Tibial artery (tissue), 4 donors: Measurements from ENCODE around the gene ART1.

ENCODE experiments used
- DNase-seq, 2 donors: peaks; one replicate each; pipeline ENCODE4 v3.0.0-alpha.2; 2019
- H3K27ac ChIP-seq, 2 donors: fragments of 200-600 bp; sonication (generic) in 1 of 2; 1 replicate in 1 of 2; 2 replicates in 1 of 2; pipeline ENCODE4 v1.5.1; 2018 to 2019; ENCODE audit warnings: mild to moderate bottlenecking in 1 of 2
- H3K27me3 ChIP-seq, 2 donors: fragments of 200-600 bp; sonication (generic) in 1 of 2; one replicate each; pipeline versions ENCODE4 v1.5.1 to v1.6.0; 2016 to 2019
- H3K36me3 ChIP-seq, 3 donors: fragments of 200-600 bp; sonication (generic) in 2 of 3; one replicate each; pipeline ENCODE4 v1.5.1; 2016 to 2019; ENCODE audit warnings: mild to moderate bottlenecking in 2 of 3
- H3K4me1 ChIP-seq, 4 donors: fragments of 200-600 bp; sonication (generic) in 2 of 4; 1 replicate in 3 of 4; 2 replicates in 1 of 4; pipeline ENCODE4 v1.5.1; 2016 to 2019
- H3K4me3 ChIP-seq, 2 donors: fragments of 200-600 bp; sonication (generic) in 1 of 2; 1 replicate in 1 of 2; 2 replicates in 1 of 2; pipeline ENCODE4 v1.5.1; 2018 to 2019; ENCODE audit warnings: mild to moderate bottlenecking in 2 of 2
- H3K9me3 ChIP-seq, 3 donors: fragments of 200-600 bp; sonication (generic) in 1 of 3; one replicate each; pipeline ENCODE4 v1.5.1; 2016 to 2019
- intact Hi-C: fragments of 100-400 bp; cut with DNase I; formaldehyde crosslinking; loops from one replicate; pipeline ENCODE4 v1.15.0; 2023; ENCODE audit warnings: low total_unique reads
- TF ChIP-seq, protein P1 (sequence below), 2 experiments: fragments of 200-600 bp in 1 of 2; fragments of 450-650 bp in 1 of 2; IDR thresholded peaks; one replicate each; pipeline ENCODE4 v1.5.1; 2017 to 2019; ENCODE audit warnings: antibody characterized with exemption in 2 of 2, mild to moderate bottlenecking in 1 of 2, moderate library complexity in 1 of 2

The ART1 gene

DNA sequence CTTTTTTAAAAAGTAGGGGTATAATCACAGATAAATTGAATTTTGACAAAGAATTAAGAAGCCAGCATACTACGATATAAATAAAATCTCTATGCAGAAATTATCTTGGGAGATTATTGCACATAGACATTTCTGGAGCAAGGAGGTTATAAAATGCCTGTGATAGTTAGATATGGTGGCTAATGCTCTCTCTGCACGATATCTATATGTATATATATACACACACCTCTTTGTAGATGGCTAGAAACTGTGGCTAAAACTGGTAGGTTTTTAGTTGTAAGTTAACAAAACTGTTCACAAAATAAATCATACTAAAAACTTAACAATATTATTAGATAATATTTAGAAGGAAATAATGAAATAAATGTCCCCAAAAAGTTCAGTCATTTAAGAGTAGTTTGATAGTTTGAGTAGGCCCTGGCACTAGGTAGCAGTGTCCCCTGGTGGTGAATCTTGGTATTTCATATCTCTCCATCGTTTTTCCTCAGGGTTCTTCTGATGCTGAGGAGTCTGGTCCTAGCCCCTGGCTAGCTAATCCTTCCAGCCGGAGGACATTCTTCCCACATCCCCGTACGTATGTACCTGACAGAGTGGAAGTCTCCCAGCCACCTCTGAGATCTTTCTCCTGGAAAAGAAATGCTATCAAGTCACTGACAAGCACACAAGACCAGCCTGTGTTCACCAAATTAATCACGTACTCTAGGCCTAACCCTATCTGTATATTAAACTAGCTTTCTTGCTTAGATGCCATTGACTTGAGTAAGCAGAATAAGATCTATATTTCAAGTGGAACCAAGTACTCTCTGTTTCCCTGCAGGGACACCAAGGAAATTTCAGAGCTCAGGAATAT is 35.3 kb upstream of the ART1 start:
- H3K4me1 ChIP-seq: no peaks in the 10 kb centered on the region
- TF ChIP-seq, protein P1, sequence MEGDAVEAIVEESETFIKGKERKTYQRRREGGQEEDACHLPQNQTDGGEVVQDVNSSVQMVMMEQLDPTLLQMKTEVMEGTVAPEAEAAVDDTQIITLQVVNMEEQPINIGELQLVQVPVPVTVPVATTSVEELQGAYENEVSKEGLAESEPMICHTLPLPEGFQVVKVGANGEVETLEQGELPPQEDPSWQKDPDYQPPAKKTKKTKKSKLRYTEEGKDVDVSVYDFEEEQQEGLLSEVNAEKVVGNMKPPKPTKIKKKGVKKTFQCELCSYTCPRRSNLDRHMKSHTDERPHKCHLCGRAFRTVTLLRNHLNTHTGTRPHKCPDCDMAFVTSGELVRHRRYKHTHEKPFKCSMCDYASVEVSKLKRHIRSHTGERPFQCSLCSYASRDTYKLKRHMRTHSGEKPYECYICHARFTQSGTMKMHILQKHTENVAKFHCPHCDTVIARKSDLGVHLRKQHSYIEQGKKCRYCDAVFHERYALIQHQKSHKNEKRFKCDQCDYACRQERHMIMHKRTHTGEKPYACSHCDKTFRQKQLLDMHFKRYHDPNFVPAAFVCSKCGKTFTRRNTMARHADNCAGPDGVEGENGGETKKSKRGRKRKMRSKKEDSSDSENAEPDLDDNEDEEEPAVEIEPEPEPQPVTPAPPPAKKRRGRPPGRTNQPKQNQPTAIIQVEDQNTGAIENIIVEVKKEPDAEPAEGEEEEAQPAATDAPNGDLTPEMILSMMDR (IDR thresholded peaks at IDR 0.05): peak; percentile 54 to 76
- intact Hi-C loops: no loop called here
- H3K4me3 ChIP-seq: no peak overlapping the region
- DNase-seq: no peak
- H3K27me3 ChIP-seq: no peaks in the 10 kb centered on the region
- no peak overlapping the region for H3K27ac ChIP-seq
- H3K36me3 ChIP-seq: no peaks in the 10 kb centered on the region
- H3K9me3 ChIP-seq: no peaks in the 10 kb centered on the region

DNA sequence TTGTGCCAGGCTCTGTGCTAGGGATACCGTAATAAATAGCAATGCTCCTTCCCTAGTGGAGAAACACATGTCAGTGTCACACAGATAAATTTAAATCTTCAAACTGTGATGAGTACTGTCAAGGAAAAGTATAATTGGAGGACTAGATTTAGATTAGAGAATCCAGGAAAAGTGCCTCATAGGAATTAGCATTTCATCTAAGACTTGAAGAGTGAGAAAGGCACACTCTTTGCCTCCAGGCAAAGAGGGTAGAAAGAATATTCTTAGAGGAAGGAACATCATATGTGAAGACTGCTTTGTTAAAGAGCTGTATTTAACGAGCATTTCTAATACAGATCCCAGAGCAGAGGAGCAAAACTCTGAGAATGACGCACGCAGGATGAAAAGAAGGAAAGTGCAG is 34.1 kb upstream of the ART1 start:
- H3K36me3 ChIP-seq: no peaks in the 10 kb centered on the region
- no peak for DNase-seq
- H3K9me3 ChIP-seq: no peaks in the 10 kb centered on the region
- H3K4me1 ChIP-seq: no peaks in the 10 kb centered on the region
- intact Hi-C loops: no loop called here
- H3K4me3 ChIP-seq: no peak overlapping the region
- TF ChIP-seq, protein P1 (IDR thresholded peaks at IDR 0.05): no peak
- H3K27me3 ChIP-seq: peaks cover 0 to 4% of the 10 kb centered on the region in 2 donors
- H3K27ac ChIP-seq: no peak overlapping the region

DNA sequence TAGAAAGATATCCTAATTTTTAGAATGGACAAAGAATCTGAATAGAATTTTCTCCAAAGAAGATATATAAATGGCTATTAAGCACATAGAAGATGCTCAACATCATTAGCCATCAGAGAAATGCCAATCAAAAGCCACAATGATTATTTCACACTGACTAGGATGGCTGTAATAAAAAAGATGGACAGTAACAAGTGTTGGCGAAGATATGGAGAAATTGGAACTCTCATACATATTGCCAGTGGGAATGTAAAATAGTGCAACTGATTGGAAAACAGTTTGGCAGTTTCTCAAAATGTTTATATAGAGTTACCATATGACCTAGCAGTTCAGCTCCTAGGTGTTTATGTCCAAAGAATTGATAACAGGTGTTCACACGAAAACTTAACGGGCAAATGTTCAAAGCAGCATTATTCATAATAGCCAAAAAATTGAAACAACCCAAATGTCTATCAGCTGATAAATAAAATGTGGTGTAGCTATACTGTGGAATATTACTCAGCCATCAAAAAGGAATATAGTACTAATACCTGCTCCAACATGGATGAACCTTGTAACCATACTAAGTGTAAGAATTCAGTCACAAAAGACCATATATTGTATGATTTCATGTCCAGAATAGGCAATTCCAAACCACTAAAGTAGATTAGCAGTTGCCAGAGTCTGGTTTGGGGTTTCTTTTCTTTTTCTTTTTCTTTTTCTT is 32.8 kb upstream of the ART1 start:
- TF ChIP-seq, protein P1 (IDR thresholded peaks at IDR 0.05): no peak
- H3K36me3 ChIP-seq: no peaks in the 10 kb centered on the region
- H3K27me3 ChIP-seq: peaks cover 0 to 7% of the 10 kb centered on the region in 2 donors
- no peak for DNase-seq
- intact Hi-C loops: no loop called here
- H3K9me3 ChIP-seq: no peaks in the 10 kb centered on the region
- no peaks in the 10 kb centered on the region for H3K4me1 ChIP-seq
- H3K27ac ChIP-seq: no peak overlapping the region
- H3K4me3 ChIP-seq: no peak overlapping the region

DNA sequence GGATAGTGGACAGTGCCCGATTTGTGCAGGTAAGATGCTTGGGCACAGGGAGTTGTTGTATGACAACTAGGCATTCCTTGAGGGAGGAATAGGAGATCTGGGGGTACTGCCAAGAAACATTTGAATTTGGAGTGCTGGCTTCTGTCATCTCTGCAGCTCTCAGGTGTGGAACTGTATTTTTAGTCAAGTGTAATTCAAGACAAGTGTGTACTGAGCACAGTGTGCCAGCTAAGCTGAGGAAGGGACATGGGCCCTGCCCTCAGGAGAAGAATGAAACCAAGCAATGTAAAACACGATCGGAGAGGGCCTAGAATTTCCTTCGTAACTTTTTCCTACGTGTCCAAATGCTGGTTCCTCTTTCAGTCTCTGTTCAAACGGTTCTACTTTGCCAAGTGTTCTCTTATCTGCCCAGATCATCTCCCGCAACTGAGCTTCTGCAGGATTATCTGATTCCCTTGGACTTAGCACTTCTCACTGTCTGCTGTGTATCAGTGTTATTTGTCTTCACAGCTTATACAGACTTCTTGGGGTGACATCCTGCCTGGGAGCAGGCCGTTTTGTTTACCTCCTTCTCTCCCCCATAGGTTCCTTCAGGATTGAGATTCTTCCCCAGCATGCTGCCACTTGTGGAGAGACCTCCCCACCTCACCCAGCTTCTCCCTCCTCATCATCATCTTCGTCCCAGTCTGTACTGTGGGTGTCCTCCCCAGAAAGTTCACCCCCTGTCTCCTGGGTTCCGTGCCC is 30.8 kb upstream of the ART1 start:
- no peaks in the 10 kb centered on the region for H3K4me1 ChIP-seq
- H3K36me3 ChIP-seq: no peaks in the 10 kb centered on the region
- H3K27me3 ChIP-seq: peaks cover 0 to 7% of the 10 kb centered on the region in 2 donors
- no peak overlapping the region for H3K27ac ChIP-seq
- TF ChIP-seq, protein P1 (IDR thresholded peaks at IDR 0.05): no peak
- intact Hi-C loops: no loop called here
- H3K9me3 ChIP-seq: no peaks in the 10 kb centered on the region
- DNase-seq: no peak
- H3K4me3 ChIP-seq: no peak overlapping the region

DNA sequence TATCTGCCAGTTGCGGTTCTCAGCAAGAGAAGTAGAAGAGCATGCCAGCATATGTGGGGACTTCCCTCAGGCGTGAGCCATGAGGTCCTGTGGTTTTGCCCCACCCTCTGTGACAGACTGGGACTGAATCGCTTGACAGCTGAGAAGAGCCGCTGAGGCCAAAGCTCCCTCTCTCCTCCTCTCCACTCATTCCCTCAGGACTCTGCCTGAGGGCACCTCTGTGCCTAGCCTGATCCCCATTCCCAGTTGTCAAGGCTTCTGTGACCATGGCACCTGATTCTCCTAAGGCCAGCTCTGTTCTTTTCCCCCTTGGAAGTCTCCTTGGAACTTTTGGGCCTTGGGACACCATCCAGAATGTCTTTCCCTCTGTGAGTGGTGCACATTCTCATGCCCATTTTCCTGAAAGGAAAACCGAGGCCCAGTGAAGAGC is 30.2 kb upstream of the ART1 start:
- intact Hi-C loops: no loop called here
- Histone ChIP-seq H3K9me3 (no peaks in the 10 kb centered on the region), H3K27ac (no peak overlapping the region), H3K4me1 (no peaks in the 10 kb centered on the region), H3K27me3 (peaks cover 0 to 7% of the 10 kb centered on the region in 2 donors), H3K36me3 (no peaks in the 10 kb centered on the region), H3K4me3 (no peak overlapping the region)
- TF ChIP-seq, protein P1 (IDR thresholded peaks at IDR 0.05): no peak
- no peak for DNase-seq
